Measurements from ENCODE around the gene FCGR1A. TPM values are rescaled to one million over a fixed set of nuclear protein-coding genes. Genes with fewer than 3 reads are reported as not detected.
"Not testable (repeated sequence)": the region's sequence is repeated elsewhere in the genome, so short reads cannot be mapped to it uniquely, and the experiment has no call there.

The FCGR1A gene
- total RNA-seq, 5 donors from 2014 or later (not counting 1 experiment from before 2014, with no cell fraction given), result not detected

GRCh38 chr1:149755294-149755693 is 27.2 kb upstream of the FCGR1A start:
- ATAC-seq (replicated peaks in 1 of 4); H3K27ac Mint-ChIP-seq; H3K27me3 Mint-ChIP-seq: not testable (repeated sequence)

GRCh38 chr1:149762294-149762693 is 20.2 kb upstream of the FCGR1A start:
- H3K4me3 Mint-ChIP-seq; H3K36me3 Mint-ChIP-seq; ATAC-seq (replicated peaks in 1 of 4); H3K4me1 ChIP-seq (ENCODE audit: control insufficient read depth in 1 of 2, extremely low read depth in 1 of 2, insufficient read depth in 2 of 2, low read length in 2 of 2); POLR2A ChIA-PET; H3K9me3 ChIP-seq; H3K27ac ChIP-seq (ENCODE audit: low read length); H3K27me3 ChIP-seq (replicated peaks in 1 of 2; ENCODE audit: control insufficient read depth in 2 of 2, extremely low read depth in 1 of 2, insufficient read depth in 2 of 2, low read length in 1 of 2); H3K9me3 Mint-ChIP-seq; H3K27me3 Mint-ChIP-seq; H3K4me1 Mint-ChIP-seq; DNase-seq; CTCF ChIA-PET; H3K27ac Mint-ChIP-seq; H3K4me3 ChIP-seq (ENCODE audit: control insufficient read depth in 1 of 2, extremely low read depth in 1 of 2, low read length in 1 of 2); H3K36me3 ChIP-seq (ENCODE audit: control insufficient read depth in 2 of 2, extremely low read depth in 1 of 2, insufficient read depth in 1 of 2, low read length in 1 of 2): not testable (repeated sequence)
- no CpG with 5 or more reads among the region's 2 CpGs for WGBS (ENCODE audit: insufficient coverage)

More at GRCh38 chr1:149755294-149755693, 27.2 kb upstream of the FCGR1A start:
- H3K4me3 Mint-ChIP-seq; H3K4me1 Mint-ChIP-seq; POLR2A ChIA-PET; CTCF ChIA-PET; H3K27me3 ChIP-seq (replicated peaks in 1 of 2; ENCODE audit: control insufficient read depth in 2 of 2, extremely low read depth in 1 of 2, insufficient read depth in 2 of 2, low read length in 1 of 2); H3K4me1 ChIP-seq (ENCODE audit: control insufficient read depth in 1 of 2, extremely low read depth in 1 of 2, insufficient read depth in 2 of 2, low read length in 2 of 2); H3K9me3 Mint-ChIP-seq; H3K27ac ChIP-seq (ENCODE audit: low read length); H3K36me3 ChIP-seq (ENCODE audit: control insufficient read depth in 2 of 2, extremely low read depth in 1 of 2, insufficient read depth in 1 of 2, low read length in 1 of 2); DNase-seq; H3K36me3 Mint-ChIP-seq; H3K4me3 ChIP-seq (ENCODE audit: control insufficient read depth in 1 of 2, extremely low read depth in 1 of 2, low read length in 1 of 2); H3K9me3 ChIP-seq: not testable (repeated sequence)
- no CpG with 5 or more reads among the region's 2 CpGs for WGBS (ENCODE audit: insufficient coverage)

- H3K4me1 ChIP-seq (ENCODE audit: control insufficient read depth in 1 of 2, extremely low read depth in 1 of 2, insufficient read depth in 2 of 2, low read length in 2 of 2); CTCF ChIA-PET; H3K27me3 Mint-ChIP-seq; H3K4me3 Mint-ChIP-seq; H3K9me3 Mint-ChIP-seq; ATAC-seq (replicated peaks in 1 of 4); H3K27me3 ChIP-seq (replicated peaks in 1 of 2; ENCODE audit: control insufficient read depth in 2 of 2, extremely low read depth in 1 of 2, insufficient read depth in 2 of 2, low read length in 1 of 2); POLR2A ChIA-PET; H3K27ac Mint-ChIP-seq; H3K4me3 ChIP-seq (ENCODE audit: control insufficient read depth in 1 of 2, extremely low read depth in 1 of 2, low read length in 1 of 2); H3K27ac ChIP-seq (ENCODE audit: low read length); H3K4me1 Mint-ChIP-seq; DNase-seq; H3K9me3 ChIP-seq; H3K36me3 ChIP-seq (ENCODE audit: control insufficient read depth in 2 of 2, extremely low read depth in 1 of 2, insufficient read depth in 1 of 2, low read length in 1 of 2); H3K36me3 Mint-ChIP-seq: not testable (repeated sequence)
- no CpG with 5 or more reads among the region's 1 CpG for WGBS (ENCODE audit: insufficient coverage)
These were observed 18.2 kb upstream of the FCGR1A start for GRCh38 chr1:149764087-149764800.

GRCh38 chr1:149766241-149766640 is 16.3 kb upstream of the FCGR1A start:
- H3K36me3 ChIP-seq (ENCODE audit: control insufficient read depth in 2 of 2, extremely low read depth in 1 of 2, insufficient read depth in 1 of 2, low read length in 1 of 2); H3K4me3 ChIP-seq (ENCODE audit: control insufficient read depth in 1 of 2, extremely low read depth in 1 of 2, low read length in 1 of 2); DNase-seq; H3K36me3 Mint-ChIP-seq; H3K9me3 ChIP-seq; POLR2A ChIA-PET; H3K27me3 Mint-ChIP-seq; H3K27ac Mint-ChIP-seq; CTCF ChIA-PET; H3K27ac ChIP-seq (ENCODE audit: low read length); H3K4me3 Mint-ChIP-seq; H3K27me3 ChIP-seq (replicated peaks in 1 of 2; ENCODE audit: control insufficient read depth in 2 of 2, extremely low read depth in 1 of 2, insufficient read depth in 2 of 2, low read length in 1 of 2); ATAC-seq (replicated peaks in 1 of 4); H3K4me1 Mint-ChIP-seq; H3K9me3 Mint-ChIP-seq; H3K4me1 ChIP-seq (ENCODE audit: control insufficient read depth in 1 of 2, extremely low read depth in 1 of 2, insufficient read depth in 2 of 2, low read length in 2 of 2): not testable (repeated sequence)
- no CpG with 5 or more reads among the region's 1 CpG for WGBS (ENCODE audit: insufficient coverage)

GRCh38 chr1:149769216-149769615 is 13.3 kb upstream of the FCGR1A start:
- H3K36me3 ChIP-seq (ENCODE audit: control insufficient read depth in 2 of 2, extremely low read depth in 1 of 2, insufficient read depth in 1 of 2, low read length in 1 of 2); H3K4me3 Mint-ChIP-seq; H3K4me1 Mint-ChIP-seq; H3K9me3 ChIP-seq; H3K27ac ChIP-seq (ENCODE audit: low read length); H3K27ac Mint-ChIP-seq; H3K27me3 ChIP-seq (replicated peaks in 1 of 2; ENCODE audit: control insufficient read depth in 2 of 2, extremely low read depth in 1 of 2, insufficient read depth in 2 of 2, low read length in 1 of 2); CTCF ChIA-PET; H3K36me3 Mint-ChIP-seq; H3K4me1 ChIP-seq (ENCODE audit: control insufficient read depth in 1 of 2, extremely low read depth in 1 of 2, insufficient read depth in 2 of 2, low read length in 2 of 2); ATAC-seq (replicated peaks in 1 of 4); POLR2A ChIA-PET; DNase-seq; H3K4me3 ChIP-seq (ENCODE audit: control insufficient read depth in 1 of 2, extremely low read depth in 1 of 2, low read length in 1 of 2); H3K9me3 Mint-ChIP-seq; H3K27me3 Mint-ChIP-seq: not testable (repeated sequence)
- whole genome bisulfite sequencing (ENCODE audit: insufficient coverage), result no CpG with 5 or more reads among the region's 1 CpG

- H3K4me3 ChIP-seq (ENCODE audit: control insufficient read depth in 1 of 2, extremely low read depth in 1 of 2, low read length in 1 of 2); H3K9me3 Mint-ChIP-seq; ATAC-seq (replicated peaks in 1 of 4); H3K4me1 ChIP-seq (ENCODE audit: control insufficient read depth in 1 of 2, extremely low read depth in 1 of 2, insufficient read depth in 2 of 2, low read length in 2 of 2); H3K36me3 Mint-ChIP-seq; DNase-seq; H3K27ac ChIP-seq (ENCODE audit: low read length); H3K4me1 Mint-ChIP-seq; H3K27ac Mint-ChIP-seq; H3K4me3 Mint-ChIP-seq; POLR2A ChIA-PET; H3K27me3 Mint-ChIP-seq; H3K27me3 ChIP-seq (replicated peaks in 1 of 2; ENCODE audit: control insufficient read depth in 2 of 2, extremely low read depth in 1 of 2, insufficient read depth in 2 of 2, low read length in 1 of 2); H3K9me3 ChIP-seq; CTCF ChIA-PET; H3K36me3 ChIP-seq (ENCODE audit: control insufficient read depth in 2 of 2, extremely low read depth in 1 of 2, insufficient read depth in 1 of 2, low read length in 1 of 2): not testable (repeated sequence)
- no CpG with 5 or more reads among the region's 4 CpGs for WGBS (ENCODE audit: insufficient coverage)
These were observed 11.8 kb upstream of the FCGR1A start for GRCh38 chr1:149770661-149771060.
